DMS53 treated with DMSO at 0.1 percent for 48 hours (cell line): Measurements from ENCODE around the gene BCL11A.

Experiments
- DNase-seq: peaks from one replicate; lab custom pipeline; 2025; ENCODE audit not compliant: unreplicated experiment; lab: John Stamatoyannopoulos, UW

BCL11A gene

GRCh38 chr2:60411295-60411694, 142.2 kb downstream of the BCL11A start:
- DNase-seq, result no peak

GRCh38 chr2:60410456-60411146, 142.9 kb downstream of the BCL11A start:
- DNase-seq, result no peak

- no peak for DNase-seq
These were observed 144.0 kb downstream of the BCL11A start for GRCh38 chr2:60409531-60409871.

GRCh38 chr2:60408811-60409530, 144.5 kb downstream of the BCL11A start:
- no peak for DNase-seq

- DNase-seq, result no peak
These were observed 145.2 kb downstream of the BCL11A start for GRCh38 chr2:60408207-60408606.

GRCh38 chr2:60407398-60407797, 146.1 kb downstream of the BCL11A start:
- DNase-seq, result no peak

- no peak for DNase-seq
These were observed 147.3 kb downstream of the BCL11A start for GRCh38 chr2:60406192-60406591.

GRCh38 chr2:60405271-60405919, 148.1 kb downstream of the BCL11A start:
- no peak for DNase-seq
